H1 (cell line): ENCODE measurements around the gene TSC22D1. TPM values are rescaled to one million over a fixed set of nuclear protein-coding genes. Genes with fewer than 3 reads are reported as not detected.

Experiments used
- CHD1 ChIP-seq: IDR thresholded peaks from 2 replicates; pipeline ENCODE4 v1.6.1; 2012; ENCODE audit warnings: low read depth, low read length, improper control_type of control experiment
- KDM5A ChIP-seq: fragments of 200-600 bp; IDR thresholded peaks from 2 replicates; pipeline ENCODE4 v1.7.1; 2012; ENCODE audit warnings: mild to moderate bottlenecking, low read length, inconsistent platforms, mixed read lengths
- SUZ12 ChIP-seq: fragments of 200-600 bp; sonication (generic); IDR thresholded peaks from 2 replicates; pipeline ENCODE4 v1.6.1; 2012; ENCODE audit warnings: mild to moderate bottlenecking, inconsistent platforms, low read length, moderate library complexity, mixed read lengths
- polyA plus RNA-seq, 7 experiments: library from polyadenylated mRNA; depleted of rRNA in 3 of 7; stranded (reverse) in 5 of 7; unstranded in 2 of 7; fragments of >200 nt in 5 of 7; fragments of 200-250 nt in 2 of 7; gene quantifications; 1 replicate in 5 of 7; 2 replicates in 1 of 7; 4 replicates in 1 of 7; pipeline versions ENCODE4 v1.2.1 to v1.2.3, GENCODE V29; 2011 to 2013; ENCODE audit warnings: missing spikeins in 2 of 7, mixed read lengths in 2 of 7
- total RNA-seq: library from RNA; stranded (reverse); fragmentation: NEBNext Ultra II Directional; extraction: Animal tissue kit (Norgen Biotek cat#: 25700); gene quantifications from 2 replicates; pipeline ENCODE4 v1.2.1, GENCODE V29; 2021
- TF ChIP-seq, protein P1 (sequence below): IDR thresholded peaks from 2 replicates; pipeline ENCODE4 v1.6.1; 2012; ENCODE audit warnings: inconsistent platforms

TSC22D1 gene
- total and polyA plus RNA-seq, 2 of the 8 experiments (the other 6 are each of a cell fraction or from before 2014, with no cell fraction given): 52.6 to 80.9 TPM

DNA sequence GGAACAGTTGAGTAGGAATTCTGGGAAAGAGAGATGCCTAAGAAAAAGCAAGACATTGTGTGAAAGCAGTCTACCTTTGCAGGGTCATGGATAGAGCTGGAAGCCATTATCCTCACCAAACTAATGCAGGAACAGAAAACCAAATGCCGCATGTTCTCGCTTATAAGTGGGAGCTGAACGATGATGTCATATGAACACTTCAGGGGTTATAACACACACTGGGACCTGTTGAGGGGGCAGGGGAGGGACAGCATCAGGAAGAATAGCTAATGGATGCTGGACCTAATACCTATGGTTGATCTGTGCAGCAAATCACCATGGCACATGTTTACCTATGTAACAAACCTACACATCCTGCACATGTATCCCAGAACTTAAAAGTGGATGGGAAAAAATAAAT, 69.9 kb downstream of the TSC22D1 start (continued):
- TF ChIP-seq CHD1 (no peak), KDM5A (no peak), SUZ12 (no peak)
- TF ChIP-seq, protein P1, sequence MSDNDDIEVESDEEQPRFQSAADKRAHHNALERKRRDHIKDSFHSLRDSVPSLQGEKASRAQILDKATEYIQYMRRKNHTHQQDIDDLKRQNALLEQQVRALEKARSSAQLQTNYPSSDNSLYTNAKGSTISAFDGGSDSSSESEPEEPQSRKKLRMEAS: no peak
